Measurements from ENCODE around the gene HELB. TPM values are rescaled to one million over a fixed set of nuclear protein-coding genes. Genes with fewer than 3 reads are reported as not detected.

HELB gene
- total RNA-seq, 1 experiment from 2014 or later: 10.7 TPM

GRCh38 chr12:66323017-66323416, 20.7 kb downstream of the HELB start:
- no CpG with 5 or more reads among the region's 1 CpG for WGBS (ENCODE audit: extremely low coverage, insufficient read length, low lambda C conversion rate)
- H3K4me1 ChIP-seq (ENCODE audit: insufficient read depth, low read length): no peaks in the 10 kb centered on the region
- no peak overlapping the region for H3K4me3 Mint-ChIP-seq
- H3K36me3 Mint-ChIP-seq (ENCODE audit: insufficient read depth in 1 of 3, low read depth in 3 of 3): peaks cover 0 to 27% (median 0%) of the 10 kb centered on the region in 3 experiments; a peak in 4 of 7 replicates
- no peaks in the 10 kb centered on the region for H3K27me3 Mint-ChIP-seq (ENCODE audit: low read depth)
- no peak overlapping the region for H2AK5ac ChIP-seq (ENCODE audit: insufficient read length, low read length)
- H3K4me1 Mint-ChIP-seq: no peaks in the 10 kb centered on the region
- no peak overlapping the region for H2BK12ac ChIP-seq (ENCODE audit: insufficient read length, low read depth, low read length)
- no peak overlapping the region for H3K56ac ChIP-seq (ENCODE audit: insufficient read length, low read depth, low read length)
- no peak overlapping the region for H2BK120ac ChIP-seq (ENCODE audit: low read depth, low read length, poor library complexity, severe bottlenecking)
- no peak overlapping the region for H4K8ac ChIP-seq (replicated peaks; ENCODE audit: insufficient read length, low read depth, low read length)
- H3K23me2 ChIP-seq (ENCODE audit: insufficient read length, low read depth, low read length, poor library complexity, severe bottlenecking): no peaks in the 10 kb centered on the region
- no peaks in the 10 kb centered on the region for H3K79me1 ChIP-seq (ENCODE audit: insufficient read depth, low read depth, low read length, poor library complexity, severe bottlenecking)
- H2BK5ac ChIP-seq (ENCODE audit: insufficient read length, low read length): no peak overlapping the region
- no peak overlapping the region for H3K4ac ChIP-seq (ENCODE audit: low read depth, low read length)
- H3K18ac ChIP-seq (ENCODE audit: insufficient read length, low read depth, low read length): no peak overlapping the region
- no peak for DNase-seq
- H3K9me3 ChIP-seq (ENCODE audit: control insufficient read depth, low read depth, low read length): no peaks in the 10 kb centered on the region
- no peak overlapping the region for H3K27ac ChIP-seq (ENCODE audit: insufficient read length, low read depth, low read length)
- H3T11ph ChIP-seq (ENCODE audit: low read length): no peak overlapping the region
- H4K91ac ChIP-seq (ENCODE audit: insufficient read length, low read depth, low read length): no peak overlapping the region
- no peak overlapping the region for H3K4me2 ChIP-seq (ENCODE audit: insufficient read depth, insufficient read length, low read length)
- H3K9ac ChIP-seq (ENCODE audit: extremely low read depth, insufficient read length, low read length): no peak overlapping the region
- no peak overlapping the region for H3K27ac Mint-ChIP-seq
- no peak overlapping the region for H2AFZ ChIP-seq (ENCODE audit: low read length)
- H3K23ac ChIP-seq (ENCODE audit: insufficient read length, low read depth, low read length): no peak overlapping the region
- no peak overlapping the region for H2BK20ac ChIP-seq (ENCODE audit: low read depth, low read length, poor library complexity, severe bottlenecking)
- no peaks in the 10 kb centered on the region for H4K20me1 ChIP-seq (ENCODE audit: control insufficient read depth, insufficient read depth, insufficient read length)
- no peaks in the 10 kb centered on the region for H3K79me2 ChIP-seq (ENCODE audit: insufficient read depth, low read length)
- no peak for TF ChIP-seq CTCF (conservative IDR thresholded peaks at IDR 0.05)
- no peaks in the 10 kb centered on the region for H3K27me3 ChIP-seq (ENCODE audit: insufficient read depth, low read length)
- no peak overlapping the region for H3K14ac ChIP-seq (ENCODE audit: insufficient read depth, low read length)
- no peak overlapping the region for H4K5ac ChIP-seq (ENCODE audit: insufficient read length, low read depth, low read length)
- no peaks in the 10 kb centered on the region for H3K9me3 Mint-ChIP-seq
- H2BK15ac ChIP-seq (ENCODE audit: low read depth, low read length): no peak overlapping the region

Data from H9 (cell line).